Stimulated activated CD8-positive, alpha-beta memory T cell treated with anti-CD3 and anti-CD28 coated beads, Interleukin-15, amount 100 ng/mL, for 4 hours (primary cell): ENCODE results near the gene SPC24.
"Not testable (repeated sequence)": the region's sequence is repeated elsewhere in the genome, so short reads cannot be mapped to it uniquely, and the experiment has no call there.

ENCODE experiments used
- DNase-seq, 2 donors: peaks; one replicate each; pipeline ENCODE4 v3.0.0-alpha.2; 2020; ENCODE audit warnings: low read depth in 2 of 2

SPC24 gene

GRCh38 chr19:11191934-11192333 is 36.4 kb upstream of the SPC24 start:
- no peak for DNase-seq

GRCh38 chr19:11191273-11191755 is 35.7 kb upstream of the SPC24 start:
- no peak for DNase-seq

- no peak for DNase-seq
Measured at GRCh38 chr19:11190501-11190900, 34.9 kb upstream of the SPC24 start.

- DNase-seq: no peak
Measured at GRCh38 chr19:11187441-11187840, 31.9 kb upstream of the SPC24 start.

GRCh38 chr19:11182994-11183393 is 27.4 kb upstream of the SPC24 start:
- no peak for DNase-seq

GRCh38 chr19:11181488-11181887 is 25.9 kb upstream of the SPC24 start:
- DNase-seq: no peak

- DNase-seq: not testable (repeated sequence)
Measured at GRCh38 chr19:11180975-11181374, 25.4 kb upstream of the SPC24 start.

- DNase-seq: no peak
Measured at GRCh38 chr19:11180346-11180745, 24.8 kb upstream of the SPC24 start.

- no peak for DNase-seq
Measured at GRCh38 chr19:11179716-11180297, 24.2 kb upstream of the SPC24 start.

GRCh38 chr19:11179145-11179465 is 23.5 kb upstream of the SPC24 start:
- DNase-seq: not testable (repeated sequence)

- DNase-seq: no peak
Measured at GRCh38 chr19:11177592-11177991, 22.0 kb upstream of the SPC24 start.

GRCh38 chr19:11176466-11177193 is 21.0 kb upstream of the SPC24 start:
- no peak for DNase-seq

GRCh38 chr19:11175920-11176319 is 20.3 kb upstream of the SPC24 start:
- no peak for DNase-seq

- no peak for DNase-seq
Measured at GRCh38 chr19:11174336-11174735, 18.8 kb upstream of the SPC24 start.

- DNase-seq: no peak
Measured at GRCh38 chr19:11173516-11174155, 18.1 kb upstream of the SPC24 start.

- no peak for DNase-seq
Measured at GRCh38 chr19:11172576-11172975, 17.0 kb upstream of the SPC24 start.

- DNase-seq: no peak
Measured at GRCh38 chr19:11171144-11171543, 15.6 kb upstream of the SPC24 start.

GRCh38 chr19:11169896-11170678 is 14.5 kb upstream of the SPC24 start:
- no peak for DNase-seq

GRCh38 chr19:11168568-11168967 is 13.0 kb upstream of the SPC24 start:
- DNase-seq: no peak

- DNase-seq: no peak
Measured at GRCh38 chr19:11166281-11167142, 10.9 kb upstream of the SPC24 start.

- no peak for DNase-seq
Measured at GRCh38 chr19:11165486-11166030, 10.0 kb upstream of the SPC24 start.
